Central memory CD8-positive, alpha-beta T cell (primary cell): Measurements from ENCODE around the gene CSNK1D.

Experiments
- ATAC-seq: fragments of 150-1000 bp; cut with Tn5 transposase; replicated peaks from 2 replicates; pipeline ENCODE4 v1.10.0; 2022; ENCODE audit warnings: mild to moderate bottlenecking, moderate FRiP score, moderate number of reproducible peaks; ENCODE audit not compliant: poor library complexity, severe bottlenecking; ENCODE audit errors: extremely low read depth
- DNase-seq, 2 donors: peaks; one replicate each; pipeline ENCODE4 v3.0.0; 2021; ENCODE audit warnings: low spot score in 2 of 2
- H3K27ac Mint-ChIP-seq: one replicate; pipeline ENCODE4 v1.8.0; 2022; ENCODE audit warnings: low read depth, mild to moderate bottlenecking, moderate library complexity, mixed read lengths
- H3K27me3 Mint-ChIP-seq: one replicate; pipeline ENCODE4 v1.8.0; 2022; ENCODE audit warnings: mixed read lengths
- H3K36me3 Mint-ChIP-seq: one replicate; pipeline ENCODE4 v1.8.0; 2022; ENCODE audit warnings: mild to moderate bottlenecking, moderate library complexity, mixed read lengths; ENCODE audit not compliant: insufficient read depth
- H3K4me1 Mint-ChIP-seq: one replicate; pipeline ENCODE4 v1.8.0; 2022; ENCODE audit warnings: mixed read lengths
- H3K4me3 Mint-ChIP-seq: one replicate; pipeline ENCODE4 v1.8.0; 2022; ENCODE audit warnings: mild to moderate bottlenecking, moderate library complexity, mixed read lengths
- H3K9me3 Mint-ChIP-seq: one replicate; pipeline ENCODE4 v1.8.0; 2022; ENCODE audit warnings: mixed read lengths

Gene CSNK1D

GRCh38 chr17:82223517-82223916, 50.0 kb downstream of the CSNK1D start:
- H3K4me3 Mint-ChIP-seq, result no peak overlapping the region
- no peaks in the 10 kb centered on the region for H3K9me3 Mint-ChIP-seq
- no peak overlapping the region for H3K27ac Mint-ChIP-seq
- no peaks in the 10 kb centered on the region for H3K27me3 Mint-ChIP-seq
- H3K36me3 Mint-ChIP-seq, result peaks cover 6% of the 10 kb centered on the region
- ATAC-seq (no peak), DNase-seq (no peak)
- H3K4me1 Mint-ChIP-seq, result no peaks in the 10 kb centered on the region

GRCh38 chr17:82222816-82223215, 50.7 kb downstream of the CSNK1D start:
- Mint-ChIP-seq H3K27ac (no peak overlapping the region), H3K27me3 (no peaks in the 10 kb centered on the region), H3K4me3 (no peak overlapping the region), H3K4me1 (no peaks in the 10 kb centered on the region), H3K9me3 (no peaks in the 10 kb centered on the region), H3K36me3 (peaks cover 3% of the 10 kb centered on the region)
- DNase-seq (no peak), ATAC-seq (no peak)

GRCh38 chr17:82221341-82221902, 52.1 kb downstream of the CSNK1D start:
- Mint-ChIP-seq H3K36me3 (peaks cover 3% of the 10 kb centered on the region), H3K4me1 (peaks cover 6% of the 10 kb centered on the region), H3K9me3 (no peaks in the 10 kb centered on the region), H3K4me3 (no peak overlapping the region), H3K27me3 (no peaks in the 10 kb centered on the region), H3K27ac (no peak overlapping the region)
- DNase-seq, result no peak
- ATAC-seq, result no peak

GRCh38 chr17:82219753-82220709, 53.5 kb downstream of the CSNK1D start:
- Mint-ChIP-seq H3K27ac (no peak overlapping the region), H3K36me3 (peaks cover 5% of the 10 kb centered on the region), H3K4me3 (no peak overlapping the region), H3K4me1 (peaks cover 16% of the 10 kb centered on the region), H3K9me3 (no peaks in the 10 kb centered on the region), H3K27me3 (no peaks in the 10 kb centered on the region)
- no peak for ATAC-seq
- no peak for DNase-seq

- no peaks in the 10 kb centered on the region for H3K9me3 Mint-ChIP-seq
- no peak overlapping the region for H3K4me3 Mint-ChIP-seq
- H3K27me3 Mint-ChIP-seq, result no peaks in the 10 kb centered on the region
- ATAC-seq (no peak), DNase-seq (no peak)
- H3K4me1 Mint-ChIP-seq, result peaks cover 23% of the 10 kb centered on the region
- H3K36me3 Mint-ChIP-seq, result peaks cover 4% of the 10 kb centered on the region
- H3K27ac Mint-ChIP-seq, result no peak overlapping the region
These were observed 54.4 kb downstream of the CSNK1D start for GRCh38 chr17:82219083-82219482.

GRCh38 chr17:82218349-82219075, 55.0 kb downstream of the CSNK1D start:
- ATAC-seq, result no peak
- H3K4me3 Mint-ChIP-seq, result no peak overlapping the region
- H3K4me1 Mint-ChIP-seq, result peaks cover 29% of the 10 kb centered on the region
- H3K9me3 Mint-ChIP-seq, result no peaks in the 10 kb centered on the region
- H3K27ac Mint-ChIP-seq, result no peak overlapping the region
- H3K27me3 Mint-ChIP-seq, result no peaks in the 10 kb centered on the region
- H3K36me3 Mint-ChIP-seq, result peaks cover 4% of the 10 kb centered on the region
- DNase-seq, result no peak

GRCh38 chr17:82217530-82218204, 55.8 kb downstream of the CSNK1D start:
- DNase-seq, result no peak
- ATAC-seq, result no peak
- peaks cover 4% of the 10 kb centered on the region for H3K36me3 Mint-ChIP-seq
- H3K4me1 Mint-ChIP-seq, result peaks cover 31% of the 10 kb centered on the region
- no peak overlapping the region for H3K4me3 Mint-ChIP-seq
- no peaks in the 10 kb centered on the region for H3K27me3 Mint-ChIP-seq
- H3K9me3 Mint-ChIP-seq, result no peaks in the 10 kb centered on the region
- H3K27ac Mint-ChIP-seq, result no peak overlapping the region

GRCh38 chr17:82217120-82217529, 56.4 kb downstream of the CSNK1D start:
- peaks cover 4% of the 10 kb centered on the region for H3K36me3 Mint-ChIP-seq
- DNase-seq (no peak), ATAC-seq (no peak)
- H3K4me3 Mint-ChIP-seq, result peak overlapping the region; percentile 49
- no peaks in the 10 kb centered on the region for H3K27me3 Mint-ChIP-seq
- peak overlapping the region; percentile 89 for H3K27ac Mint-ChIP-seq
- H3K4me1 Mint-ChIP-seq, result peaks cover 31% of the 10 kb centered on the region
- H3K9me3 Mint-ChIP-seq, result no peaks in the 10 kb centered on the region

- Mint-ChIP-seq H3K4me1 (peaks cover 31% of the 10 kb centered on the region), H3K9me3 (no peaks in the 10 kb centered on the region), H3K4me3 (peak overlapping the region; percentile 49), H3K27ac (peak overlapping the region; percentile 89), H3K27me3 (no peaks in the 10 kb centered on the region), H3K36me3 (peaks cover 4% of the 10 kb centered on the region)
- peak; percentile 66 for ATAC-seq
- DNase-seq, result peak; percentile 38 to 57
These were observed 57.0 kb downstream of the CSNK1D start for GRCh38 chr17:82216301-82217119.

GRCh38 chr17:82215972-82216300, 57.6 kb downstream of the CSNK1D start:
- Mint-ChIP-seq H3K36me3 (peaks cover 4% of the 10 kb centered on the region), H3K27me3 (no peaks in the 10 kb centered on the region), H3K27ac (peak overlapping the region; percentile 89), H3K9me3 (no peaks in the 10 kb centered on the region), H3K4me1 (peaks cover 31% of the 10 kb centered on the region), H3K4me3 (peak overlapping the region; percentile 49)
- DNase-seq, result no peak
- no peak for ATAC-seq

GRCh38 chr17:82215095-82215971, 58.2 kb downstream of the CSNK1D start:
- Mint-ChIP-seq H3K4me3 (peak overlapping the region; percentile 79), H3K27me3 (no peaks in the 10 kb centered on the region), H3K36me3 (peaks cover 4% of the 10 kb centered on the region), H3K27ac (peak overlapping the region; percentile 89), H3K9me3 (no peaks in the 10 kb centered on the region), H3K4me1 (peaks cover 31% of the 10 kb centered on the region)
- DNase-seq (no peak), ATAC-seq (no peak)
